GM12891 (cell line): ENCODE measurements around the gene DNM1.

Source experiments
- DNase-seq: peaks from one replicate; pipeline ENCODE4 v3.0.0; 2011; ENCODE audit warnings: low spot score; ENCODE audit not compliant: insufficient read length
- FAIRE-seq: peaks from 2 replicates; lab custom pipeline; 2011; peaks lifted over from hg19 to GRCh38; lab: Jason Lieb, UNC
- PAX5 ChIP-seq: IDR thresholded peaks from 2 replicates; pipeline ENCODE4 v1.6.1; 2011; ENCODE audit warnings: low read length, moderate library complexity, mild to moderate bottlenecking; ENCODE audit not compliant: insufficient read depth, severe bottlenecking
- POLR2A ChIP-seq: IDR thresholded peaks from 2 replicates; pipeline ENCODE4 v1.6.1; 2011; ENCODE audit warnings: low read depth, low read length, control low read depth
- POLR2AphosphoS5 ChIP-seq: IDR thresholded peaks from 2 replicates; pipeline ENCODE4 v1.6.1; 2011; ENCODE audit warnings: low read depth, low read length, control low read depth
- POU2F2 ChIP-seq: IDR thresholded peaks from 2 replicates; pipeline ENCODE4 v1.6.1; 2011; ENCODE audit warnings: low read depth, mild to moderate bottlenecking, control low read depth, low read length, moderate library complexity
- SPI1 ChIP-seq: IDR thresholded peaks from 2 replicates; pipeline ENCODE4 v1.6.1; 2011; ENCODE audit warnings: low read depth, low read length, control low read depth
- TAF1 ChIP-seq: IDR thresholded peaks from 2 replicates; pipeline ENCODE4 v1.6.1; 2011; ENCODE audit warnings: low read depth, low read length, control low read depth

DNM1 gene

DNA sequence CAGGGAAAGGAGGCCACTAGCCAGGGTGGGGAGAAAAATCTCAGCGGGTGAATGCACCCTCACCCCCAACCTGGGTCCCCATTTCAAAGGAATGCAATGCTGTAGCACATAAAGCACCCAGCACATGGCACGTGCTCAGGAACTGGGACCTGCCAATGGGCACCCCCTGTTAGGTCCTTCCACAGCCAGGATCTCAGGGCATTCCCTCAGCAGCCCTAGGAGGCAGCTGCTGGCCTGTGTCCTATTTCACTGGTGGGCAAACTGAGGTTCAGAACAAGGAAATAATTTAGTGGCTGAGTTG is 8.8 kb downstream of the DNM1 start:
- no peak for DNase-seq
- no peak for FAIRE-seq
- no peak for TF ChIP-seq SPI1

DNA sequence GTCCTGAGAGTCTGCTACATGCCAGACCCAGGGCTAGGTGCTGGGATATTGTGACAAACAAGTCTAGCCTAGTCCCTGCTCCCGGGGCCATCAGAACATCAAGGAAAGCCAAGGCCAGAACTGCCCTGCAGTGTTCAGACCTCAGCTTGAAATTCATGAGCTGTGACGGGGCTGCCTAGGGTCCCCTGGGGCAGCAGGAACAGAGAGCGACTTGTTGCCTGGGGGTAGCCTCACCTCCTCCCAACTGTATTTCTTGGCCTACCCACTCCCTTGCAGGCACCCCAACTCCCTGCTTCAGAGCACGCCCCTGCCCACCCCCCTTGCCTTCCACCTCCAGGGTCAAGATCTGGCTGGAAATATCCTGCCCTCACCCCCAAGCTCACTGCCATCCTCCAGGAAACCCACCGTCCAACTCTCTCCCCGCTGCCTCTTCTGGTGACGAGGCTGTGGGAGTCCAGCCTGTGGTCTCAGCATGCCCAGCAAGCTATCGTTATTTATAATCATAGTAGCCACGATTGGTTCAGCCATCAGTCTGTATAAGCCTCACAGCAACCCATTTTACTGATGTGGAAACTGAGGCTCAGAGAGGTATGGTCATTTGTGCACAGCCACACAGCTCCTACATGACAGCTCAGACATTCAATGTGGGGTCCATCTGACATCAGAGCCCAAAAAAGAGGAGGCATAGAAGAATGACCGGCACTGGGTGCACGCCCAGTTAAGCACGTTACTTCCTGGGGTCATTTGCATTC is 10.7 kb downstream of the DNM1 start:
- no peak for DNase-seq
- TF ChIP-seq POLR2AphosphoS5 (no peak), POLR2A (no peak), PAX5 (no peak), SPI1 (no peak), TAF1 (no peak)
- FAIRE-seq, result no peak

DNA sequence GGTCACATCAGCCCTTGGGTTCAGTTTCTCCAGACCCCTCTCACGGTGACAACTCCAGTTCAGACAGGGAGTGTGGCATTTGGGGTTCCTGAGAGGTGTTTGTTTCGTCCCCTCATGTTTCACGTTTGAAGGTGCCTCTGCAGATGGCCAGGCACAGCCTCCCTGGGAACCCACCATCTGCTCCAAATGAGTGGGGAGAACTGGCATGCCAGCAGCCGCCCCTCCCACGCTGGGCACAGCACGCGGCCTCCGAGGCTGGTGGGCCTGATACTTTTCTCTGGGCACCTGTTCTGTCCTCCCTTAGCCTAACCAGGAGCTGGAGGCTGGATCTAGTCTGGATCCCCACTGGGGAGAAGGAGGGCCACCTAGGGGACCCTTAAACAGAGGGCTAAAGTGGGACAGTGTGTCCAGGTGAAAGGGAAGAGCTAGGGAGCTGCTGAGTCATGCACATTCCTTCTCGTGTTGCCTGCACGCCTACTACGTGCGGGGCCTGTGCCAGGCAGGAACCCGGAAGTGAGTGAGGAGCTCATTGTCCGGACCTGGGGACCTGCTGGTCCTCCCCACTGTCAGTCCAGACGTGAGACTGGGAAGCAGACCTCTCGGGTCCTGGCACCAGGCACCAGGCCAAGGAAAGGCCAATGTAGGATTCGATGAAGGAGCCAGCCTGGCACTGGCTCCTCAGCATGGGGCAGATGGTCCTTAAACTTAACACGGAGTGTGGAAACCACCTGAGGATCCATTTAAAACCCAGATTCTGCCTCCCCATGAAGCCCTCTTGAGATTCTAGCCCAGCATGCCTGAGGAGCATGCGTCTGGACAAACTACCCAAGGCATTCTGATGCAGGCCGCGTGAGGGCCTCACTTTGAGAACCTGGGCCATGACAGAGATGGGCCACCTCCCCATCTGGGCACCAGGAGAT is 11.7 kb downstream of the DNM1 start:
- TF ChIP-seq PAX5 (no peak), SPI1 (no peak), TAF1 (no peak), POLR2AphosphoS5 (no peak), POU2F2 (no peak)
- no peak for FAIRE-seq
- no peak for DNase-seq

DNA sequence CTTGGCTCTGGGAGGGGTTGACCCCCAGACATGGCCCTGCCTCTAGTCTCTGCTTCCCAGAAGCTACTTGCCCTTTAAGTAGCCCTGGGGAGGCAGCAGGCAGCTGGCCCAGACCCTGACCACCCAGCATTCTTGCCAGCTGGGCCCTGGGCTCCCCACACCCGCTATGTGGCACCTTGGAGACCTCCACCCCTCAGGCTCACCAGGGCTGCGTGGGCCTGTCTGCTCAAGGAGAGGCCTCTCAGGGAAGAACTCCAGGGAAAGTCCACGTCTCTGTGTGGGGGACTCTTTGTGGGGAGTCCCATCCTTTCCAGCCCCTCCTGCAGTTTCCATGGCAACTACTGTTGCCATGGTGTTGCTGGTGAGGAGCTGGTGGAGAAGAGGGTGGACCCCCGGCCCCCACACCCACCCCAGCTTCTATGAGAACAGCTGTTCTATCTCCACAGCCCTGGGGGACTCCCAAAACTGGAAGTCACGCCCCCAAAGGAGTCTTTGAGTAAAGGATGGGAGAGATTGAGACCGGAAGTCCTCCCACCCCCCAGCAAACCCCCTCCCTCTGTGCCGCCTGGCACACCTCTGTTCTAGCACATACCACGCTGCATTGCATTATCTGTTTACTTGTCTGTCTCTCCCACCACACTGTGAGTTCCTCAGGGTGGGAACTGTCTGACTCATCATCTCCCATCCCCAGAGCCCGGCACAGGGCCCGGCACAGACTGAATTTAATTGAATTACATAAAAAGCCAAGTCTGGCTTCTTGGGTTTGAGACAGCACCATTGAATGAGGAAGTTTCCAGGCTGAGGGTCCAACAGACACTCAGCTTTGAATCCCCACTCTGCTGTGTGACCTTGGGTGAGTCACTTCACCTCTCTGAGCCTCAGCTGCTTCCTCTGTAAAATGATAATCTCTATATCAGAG is 12.6 kb downstream of the DNM1 start:
- TF ChIP-seq TAF1, result no peak
- no peak for TF ChIP-seq SPI1
- TF ChIP-seq POU2F2, result no peak
- TF ChIP-seq PAX5, result no peak
- TF ChIP-seq POLR2A, result no peak
- TF ChIP-seq POLR2AphosphoS5, result no peak
- FAIRE-seq (no peak), DNase-seq (no peak)

DNA sequence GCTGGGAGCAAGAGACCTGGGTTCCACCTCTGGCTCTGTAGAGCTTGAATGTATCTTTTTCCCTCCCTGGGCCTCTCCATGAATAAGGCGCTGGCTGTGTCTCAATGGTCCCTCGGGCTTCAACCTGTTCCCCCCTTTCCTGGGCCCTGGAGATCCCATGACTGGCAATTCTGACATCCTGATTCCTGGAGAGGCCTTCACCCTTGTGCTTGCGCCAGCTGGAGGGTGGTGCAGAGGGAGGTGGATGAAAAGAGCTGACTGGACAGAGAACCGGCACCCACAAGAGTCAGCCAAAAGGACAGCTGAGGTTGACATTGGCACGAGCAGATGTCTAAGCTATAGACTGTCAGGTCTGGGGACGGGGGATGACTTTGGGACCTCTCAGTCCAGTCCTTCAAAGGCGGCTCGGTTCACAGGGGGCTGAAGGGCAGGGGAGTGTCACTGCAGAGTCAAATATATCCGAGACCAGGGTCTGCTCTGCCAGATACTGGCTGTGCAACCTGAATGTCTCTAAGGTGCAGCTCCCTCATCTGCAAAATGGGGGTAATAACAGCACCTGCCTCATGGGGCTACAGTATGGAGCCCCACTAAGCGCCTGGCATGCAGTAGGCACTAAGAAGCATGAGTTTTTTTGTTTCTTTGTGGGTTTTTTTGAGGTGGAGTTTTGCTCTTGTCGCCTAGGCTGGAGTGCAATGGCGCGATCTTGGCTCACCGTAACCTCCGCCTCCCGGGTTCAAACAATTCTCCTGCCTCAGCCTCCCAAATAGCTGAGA is 13.8 kb downstream of the DNM1 start:
- no peak for DNase-seq
- no peak for FAIRE-seq
- TF ChIP-seq TAF1, result no peak
- TF ChIP-seq PAX5, result no peak
- TF ChIP-seq POLR2A, result no peak
- no peak for TF ChIP-seq POU2F2
- TF ChIP-seq SPI1, result no peak
- no peak for TF ChIP-seq POLR2AphosphoS5

DNA sequence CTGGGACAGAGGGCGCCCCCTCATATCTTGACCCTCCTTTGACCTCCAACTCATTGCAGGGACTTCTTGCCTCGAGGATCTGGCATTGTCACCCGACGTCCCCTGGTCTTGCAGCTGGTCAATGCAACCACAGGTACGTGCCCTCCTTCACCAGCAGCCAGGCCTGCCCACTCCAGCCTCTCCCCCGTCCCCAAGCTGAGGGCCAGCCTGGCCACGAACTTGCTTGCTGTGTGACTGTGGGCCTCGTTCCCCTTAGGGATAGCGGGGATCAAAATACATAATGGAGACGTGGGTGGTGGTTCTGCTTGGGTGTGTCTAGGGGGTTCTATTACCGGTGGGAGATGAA is 15.0 kb downstream of the DNM1 start:
- DNase-seq (no peak), FAIRE-seq (no peak)
- TF ChIP-seq TAF1 (no peak), POLR2A (no peak), POLR2AphosphoS5 (no peak), PAX5 (no peak), SPI1 (no peak)

DNA sequence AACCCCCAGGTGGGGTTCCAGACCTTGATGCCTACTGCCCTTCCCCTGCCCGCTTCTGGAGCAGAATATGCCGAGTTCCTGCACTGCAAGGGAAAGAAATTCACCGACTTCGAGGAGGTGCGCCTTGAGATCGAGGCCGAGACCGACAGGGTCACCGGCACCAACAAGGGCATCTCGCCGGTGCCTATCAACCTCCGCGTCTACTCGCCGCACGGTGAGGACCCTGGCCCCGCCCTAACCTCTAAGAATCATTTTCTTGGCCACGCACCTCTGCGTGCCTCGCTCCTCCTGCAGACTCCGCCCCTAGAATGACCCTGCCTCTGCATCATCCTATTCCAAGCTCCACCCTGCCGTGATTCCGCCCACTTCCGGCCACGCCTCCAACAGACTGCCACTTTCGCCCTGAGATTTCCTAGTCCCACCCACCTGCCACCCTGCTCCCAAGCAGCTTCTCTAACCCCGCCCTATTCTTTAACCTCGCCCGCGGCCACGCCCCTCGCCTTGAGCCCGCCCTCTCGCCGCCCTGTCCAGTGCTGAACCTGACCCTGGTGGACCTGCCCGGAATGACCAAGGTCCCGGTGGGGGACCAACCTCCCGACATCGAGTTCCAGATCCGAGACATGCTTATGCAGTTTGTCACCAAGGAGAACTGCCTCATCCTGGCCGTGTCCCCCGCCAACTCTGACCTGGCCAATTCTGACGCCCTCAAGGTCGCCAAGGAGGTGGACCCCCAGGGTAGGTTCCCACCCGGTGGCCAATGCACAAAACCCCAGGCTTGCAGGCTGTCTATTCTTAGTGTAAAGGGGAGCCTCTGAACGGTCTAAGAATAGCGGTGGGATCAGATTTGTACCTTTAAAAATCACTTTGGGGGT is 15.6 kb downstream of the DNM1 start:
- no peak for TF ChIP-seq POLR2A
- FAIRE-seq (peak; percentile 90), DNase-seq (peak; percentile 76)

DNA sequence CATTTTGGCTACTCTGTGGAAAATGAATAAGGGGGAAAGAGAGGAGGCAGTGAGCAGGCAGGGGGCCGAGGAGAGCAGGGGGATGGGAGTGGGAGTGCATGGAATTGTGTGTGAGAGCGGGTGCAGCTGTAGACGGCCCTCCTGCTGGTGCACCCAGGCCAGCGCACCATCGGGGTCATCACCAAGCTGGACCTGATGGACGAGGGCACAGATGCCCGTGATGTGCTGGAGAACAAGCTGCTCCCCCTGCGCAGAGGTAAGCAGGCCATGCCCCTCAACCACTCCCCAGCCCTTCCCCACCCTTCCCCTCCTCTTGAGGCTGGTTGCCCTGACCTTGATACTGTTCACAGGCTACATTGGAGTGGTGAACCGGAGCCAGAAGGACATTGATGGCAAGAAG is 16.7 kb downstream of the DNM1 start:
- DNase-seq (no peak), FAIRE-seq (no peak)
- TF ChIP-seq PAX5, result no peak
- no peak for TF ChIP-seq POLR2AphosphoS5
- no peak for TF ChIP-seq POLR2A
- TF ChIP-seq SPI1, result no peak
- TF ChIP-seq TAF1, result no peak
- TF ChIP-seq POU2F2, result no peak

DNA sequence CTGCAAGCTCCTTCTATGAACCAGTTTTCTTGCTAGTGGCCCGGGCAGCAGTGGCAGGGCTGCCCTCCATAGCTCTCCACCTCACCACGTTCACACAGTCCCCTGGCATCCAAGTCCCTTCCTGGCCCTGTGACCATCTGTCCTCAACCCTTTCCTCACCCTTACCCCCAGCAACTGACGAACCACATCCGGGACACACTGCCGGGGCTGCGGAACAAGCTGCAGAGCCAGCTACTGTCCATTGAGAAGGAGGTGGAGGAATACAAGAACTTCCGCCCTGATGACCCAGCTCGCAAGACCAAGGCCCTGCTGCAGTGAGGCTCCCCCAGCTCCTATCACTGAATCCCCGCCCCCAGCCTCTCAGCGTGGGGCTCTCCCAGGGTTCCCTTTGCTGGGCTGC is 18.8 kb downstream of the DNM1 start:
- DNase-seq (no peak), FAIRE-seq (no peak)
- TF ChIP-seq POLR2A (no peak), SPI1 (no peak), POLR2AphosphoS5 (no peak)
